ENCODE data around the gene DHX16.
A peak's percentile ranks its signal among the peaks of the same experiment; 100 is the strongest.
"Not testable (repeated sequence)": the region's sequence is repeated elsewhere in the genome, so short reads cannot be mapped to it uniquely, and the experiment has no call there.

Gene DHX16

DNA sequence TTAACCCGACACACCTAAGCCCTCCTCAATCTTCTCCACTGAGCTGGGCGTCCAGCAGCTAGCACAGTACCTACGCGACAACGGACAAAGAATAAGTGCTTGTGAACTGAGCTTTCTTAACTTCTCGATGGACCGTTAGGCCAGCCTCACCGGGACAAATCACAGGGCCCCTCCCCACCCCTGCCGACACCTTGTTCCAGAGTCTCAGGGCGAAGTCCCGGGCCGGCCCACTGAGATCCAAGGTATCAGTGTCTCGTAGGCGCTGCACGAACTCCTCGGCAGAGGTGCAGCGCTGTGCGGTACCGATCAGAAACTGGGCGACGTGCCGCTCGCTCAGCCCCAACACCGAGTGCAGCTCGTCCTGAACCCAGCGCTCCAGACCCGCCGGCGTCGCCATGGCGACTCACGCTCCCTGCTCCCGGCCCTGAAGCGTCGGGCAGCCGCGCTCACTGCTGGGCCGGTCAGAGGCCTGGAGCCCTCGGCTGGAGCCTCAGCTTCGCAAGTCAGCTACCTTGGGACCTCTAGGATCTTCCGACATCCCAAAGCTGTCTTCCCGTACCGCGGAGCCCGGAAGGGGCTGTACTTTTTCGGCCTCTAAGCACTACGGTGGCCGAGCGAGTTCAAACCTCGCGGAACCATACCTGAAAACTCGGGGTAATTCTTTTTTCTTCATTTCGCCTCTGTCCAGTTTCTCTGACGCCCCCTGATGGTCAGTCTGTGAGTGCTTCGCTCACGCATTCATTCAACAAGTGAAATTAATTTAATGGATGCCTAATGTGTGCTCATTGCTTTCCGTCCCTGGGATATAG, at the start of gene DHX16:
Gene DHX16 (minus strand): TSS at position 562 of the 809 bp plus-strand sequence. CDS start 165 bp downstream, at position 397.
- DNase-seq, result peak; percentile 91 to 94

GRCh38 chr6:30722025-30722279, 49.1 kb upstream of the DHX16 start:
- peak; percentile 25 to 43 for DNase-seq

- DNase-seq, result peak; percentile 94 to 95
Measured at GRCh38 chr6:30721198-30722024, 48.6 kb upstream of the DHX16 start.

DNA sequence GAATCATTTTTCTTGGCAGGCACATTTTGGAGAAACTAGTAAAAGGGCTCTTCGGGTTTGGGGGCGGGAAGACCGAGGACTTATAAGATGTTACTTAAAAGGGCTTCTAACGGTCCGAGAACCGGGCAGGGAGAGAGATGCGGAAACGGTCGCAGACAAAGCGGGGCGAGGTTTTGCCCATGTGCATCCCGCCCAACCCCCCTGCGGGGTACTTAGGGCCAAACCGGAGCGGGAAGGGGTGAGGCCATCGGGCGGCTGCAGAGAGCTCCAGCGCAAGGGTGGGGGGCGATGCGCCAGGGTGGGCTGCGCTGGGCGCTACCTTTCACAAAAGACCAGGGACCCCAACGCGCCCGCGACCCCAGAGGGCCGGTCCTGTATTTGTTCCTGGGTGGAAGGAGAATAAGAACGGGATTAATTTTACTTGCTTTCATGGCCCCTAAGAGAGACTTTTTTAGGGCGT, 48.0 kb upstream of the DHX16 start:
- peak; percentile 51 to 62 for DNase-seq

- peak; percentile 95 to 96 for DNase-seq
Measured at GRCh38 chr6:30719791-30720737, 47.3 kb upstream of the DHX16 start, which contains the start of gene TUBB. TUBB (plus strand) TSS chr6:30720352; CDS start chr6:30720507, 155 bp downstream.

- DNase-seq, result no peak
Measured at GRCh38 chr6:30719356-30719755, 46.5 kb upstream of the DHX16 start.

- not testable (repeated sequence) for DNase-seq
Measured at GRCh38 chr6:30717845-30718720, 45.3 kb upstream of the DHX16 start.

DNA sequence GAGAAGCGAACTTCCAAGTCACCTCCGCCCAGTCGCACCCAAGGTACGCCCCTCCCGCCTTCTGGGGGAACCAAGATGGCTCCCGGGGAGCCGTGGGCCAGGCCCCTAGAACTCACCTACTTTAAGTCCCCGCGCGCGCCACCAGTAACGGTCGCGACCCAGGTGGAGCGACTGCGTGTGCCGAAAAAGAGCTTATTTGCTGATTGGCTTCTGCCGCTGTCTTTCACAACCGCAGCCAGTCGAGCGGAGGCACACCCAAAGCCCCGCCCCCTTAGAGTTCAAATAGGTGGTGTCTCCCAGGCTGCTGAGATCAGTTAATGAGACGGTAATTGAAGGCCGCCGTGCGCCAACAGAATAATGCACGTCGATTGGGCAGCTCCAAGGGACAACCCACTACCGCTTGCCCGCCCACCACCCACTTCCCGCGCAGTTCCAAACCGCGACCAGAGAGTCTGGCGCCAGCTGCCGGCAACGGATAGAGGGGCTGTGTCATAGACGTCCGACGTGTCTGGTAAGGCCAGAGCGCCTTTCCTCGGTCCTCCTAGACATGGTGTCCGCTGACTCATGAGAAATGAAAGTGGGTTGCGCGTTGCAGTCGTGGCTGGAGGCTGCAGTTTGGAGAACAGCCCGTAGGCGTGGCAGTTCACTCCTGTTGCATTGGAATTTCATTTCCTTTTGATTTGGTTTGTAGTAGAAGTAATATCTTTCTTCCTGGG, 44.5 kb upstream of the DHX16 start, which contains the start of gene MDC1:
Gene MDC1 (minus strand): TSS at position 153 of the 716 bp plus-strand sequence. CDS start 2,106 bp downstream, outside the sequence.
- DNase-seq, result peak; percentile 100

DNA sequence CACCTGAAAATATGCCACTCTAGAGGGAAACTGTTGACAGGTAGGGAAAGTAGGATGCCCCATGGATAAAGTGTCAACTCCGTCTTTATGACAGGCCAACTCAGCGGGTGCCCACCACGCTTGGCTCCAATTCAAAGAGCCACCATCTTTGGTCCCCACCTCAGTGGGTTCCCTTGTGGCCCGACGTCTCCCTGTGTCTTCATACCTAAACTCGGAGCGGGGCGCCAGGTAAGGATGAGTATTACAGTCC, 44.0 kb upstream of the DHX16 start:
- no peak for DNase-seq

GRCh38 chr6:30714263-30714662, 41.5 kb upstream of the DHX16 start:
- no peak for DNase-seq

DNA sequence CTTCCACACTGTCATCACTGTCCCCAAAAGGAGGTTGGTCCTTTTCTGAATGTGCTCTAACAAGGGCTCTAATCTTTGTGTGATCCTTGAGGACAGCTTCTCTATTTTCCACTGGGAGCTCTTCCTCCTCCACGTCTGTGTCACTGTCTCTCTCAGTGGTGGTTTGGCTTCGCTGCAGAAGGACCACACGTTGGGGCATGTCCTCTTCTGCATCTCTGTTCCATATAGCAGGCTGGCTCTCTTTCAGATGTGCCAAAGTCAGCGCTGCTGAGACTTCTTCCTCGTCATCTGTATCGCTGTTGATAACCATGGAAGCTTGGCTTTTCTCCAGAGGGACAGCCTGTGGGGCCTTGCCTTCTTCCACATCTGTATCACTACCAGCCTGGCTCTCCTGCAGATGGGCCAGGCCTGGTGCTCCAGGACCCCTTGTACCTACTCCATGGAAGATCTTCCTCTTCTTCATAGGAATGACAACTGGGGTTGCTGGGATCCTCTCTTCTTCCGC, 39.7 kb upstream of the DHX16 start:
- no peak for DNase-seq

- DNase-seq, result no peak
Measured at GRCh38 chr6:30711758-30712380, 39.1 kb upstream of the DHX16 start.

DNA sequence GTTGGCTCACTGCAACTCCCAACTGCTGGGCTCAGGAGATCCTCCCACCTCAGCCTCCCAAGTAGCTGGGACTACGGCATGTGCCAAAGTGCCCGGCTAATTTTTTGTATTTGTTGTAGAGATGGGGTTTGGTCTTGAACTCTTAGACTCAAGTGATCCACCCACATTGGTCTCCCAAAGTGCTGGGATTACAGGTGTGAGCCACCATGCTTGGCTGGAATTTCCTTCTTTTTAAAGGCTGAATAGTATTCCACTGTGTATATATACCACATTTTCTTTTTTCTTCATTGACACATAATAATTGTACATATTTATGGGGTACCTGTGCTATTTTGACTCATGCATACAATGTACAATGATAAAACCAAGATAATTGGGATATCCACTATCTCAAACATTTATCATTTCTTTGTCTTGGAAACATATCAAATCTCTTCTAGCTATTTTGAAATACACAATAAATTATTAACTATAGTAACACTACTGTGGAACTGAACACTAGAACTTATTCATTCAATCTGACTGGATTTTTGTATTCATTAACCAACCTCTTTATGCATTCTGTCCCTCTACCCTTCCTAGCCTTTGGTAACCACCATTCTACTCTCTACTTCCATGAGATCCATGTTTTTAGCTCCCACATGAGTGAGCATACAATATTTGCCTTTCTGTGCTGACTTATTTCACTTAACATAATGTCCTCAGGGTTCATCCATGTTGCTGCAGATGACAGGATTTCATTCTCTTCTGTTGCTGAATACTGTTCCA, 36.5 kb upstream of the DHX16 start:
- no peak for DNase-seq

DNA sequence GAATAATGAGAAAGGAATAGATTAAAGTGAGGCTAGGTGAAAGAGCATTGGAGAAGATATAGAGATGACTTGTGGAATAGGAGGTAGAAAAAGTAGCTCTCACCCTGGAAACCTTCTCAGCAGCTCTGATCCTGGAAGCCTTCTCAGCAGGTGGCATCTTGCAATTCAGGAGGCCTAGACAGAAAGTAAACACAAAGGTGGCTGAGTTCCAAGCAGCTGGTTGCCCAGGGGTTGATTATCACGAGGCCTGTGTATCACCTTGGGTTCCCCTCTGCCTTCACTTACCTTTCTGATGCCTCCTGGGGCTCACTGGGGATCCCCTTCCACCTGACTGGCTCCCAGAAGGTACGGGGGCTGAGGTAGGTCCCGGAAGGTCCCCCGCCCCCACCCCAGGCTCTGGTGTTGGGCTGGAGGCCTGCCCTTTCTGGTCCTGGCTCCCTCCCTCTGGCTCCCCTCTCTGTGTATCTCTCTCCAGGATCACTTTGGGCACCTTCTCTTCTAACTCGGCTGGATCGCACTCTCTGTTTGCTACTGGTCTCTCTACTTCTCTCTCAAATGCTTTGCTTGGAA, 34.6 kb upstream of the DHX16 start:
- DNase-seq, result no peak

DNA sequence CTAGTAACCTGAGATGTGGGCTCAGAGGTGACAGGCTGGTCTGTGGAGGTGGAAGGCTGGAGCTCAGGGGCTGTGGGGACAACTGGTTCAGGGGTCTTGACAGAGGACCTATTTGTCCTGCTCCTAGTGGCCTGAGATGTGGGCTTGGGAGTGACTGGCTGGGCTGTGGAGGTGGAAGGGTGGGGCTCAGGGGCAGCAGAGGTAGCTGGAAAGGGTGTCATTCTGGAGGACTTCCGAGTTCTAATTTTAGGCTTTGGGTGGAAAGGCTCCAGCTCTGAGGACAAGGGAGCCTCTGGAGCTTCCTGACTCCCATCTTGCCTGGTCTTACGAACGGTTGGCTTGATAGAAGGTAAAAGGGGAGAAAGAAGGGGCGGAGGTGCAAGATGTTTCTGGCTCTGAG, 32.8 kb upstream of the DHX16 start:
- DNase-seq, result no peak

DNA sequence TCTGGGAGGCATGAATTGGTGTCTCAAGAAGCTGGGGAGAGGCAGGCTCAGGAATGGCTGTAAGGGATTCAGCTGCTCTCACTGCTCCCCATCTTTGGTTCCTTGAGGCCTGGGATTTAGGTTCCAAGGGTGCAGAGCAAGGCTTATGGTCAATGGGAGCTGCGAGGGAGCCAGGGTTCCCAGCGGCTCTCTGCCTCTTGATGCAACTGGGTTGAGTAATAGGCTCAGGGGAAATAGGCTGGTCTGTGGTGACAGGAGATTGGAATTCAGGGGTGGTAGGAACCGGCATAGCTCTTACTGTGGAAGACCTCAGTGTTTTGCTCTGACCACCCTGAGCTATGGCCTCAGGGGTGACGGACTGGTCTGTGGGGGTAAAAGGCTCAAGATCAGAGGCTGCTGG, 31.0 kb upstream of the DHX16 start:
- DNase-seq, result no peak

- no peak for DNase-seq
Measured at GRCh38 chr6:30703011-30703410, 30.2 kb upstream of the DHX16 start.

DNA sequence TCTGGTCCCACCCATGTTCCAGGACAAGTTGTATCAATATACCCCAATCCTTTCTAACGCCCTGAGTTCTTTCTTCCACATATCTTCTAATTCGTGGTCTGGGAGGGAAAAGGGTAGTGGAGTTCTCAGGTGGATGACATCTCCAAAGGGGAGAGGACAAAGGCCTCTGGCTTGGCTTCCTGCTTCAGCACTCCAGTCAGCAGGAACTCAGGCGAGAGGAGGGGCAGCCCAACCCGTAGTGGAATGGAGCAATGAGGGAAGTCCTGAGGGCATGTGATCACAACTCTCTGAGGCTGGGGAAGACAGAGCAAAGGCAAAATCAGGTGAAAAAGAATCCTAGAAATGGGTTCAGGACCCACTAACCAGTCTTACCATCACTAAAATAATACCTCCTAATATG, 27.5 kb upstream of the DHX16 start:
- DNase-seq, result peak in 1 of 2 donors; percentile 21

- DNase-seq, result no peak
Measured at GRCh38 chr6:30696432-30696831, 23.6 kb upstream of the DHX16 start.

All from CD4-positive, alpha-beta T cell treated with Interleukin-1 beta for 1 hour (primary cell).